ENCODE measurements around the gene AUH.

AUH gene

GRCh38 chr9:91243029-91243428, 118.7 kb downstream of the AUH start:
- Histone ChIP-seq H3K9ac (ENCODE audit: low read depth in 1 of 2, low read length in 2 of 2) (no peak overlapping the region), H3K4me1 (ENCODE audit: control insufficient read depth in 2 of 2, insufficient read depth in 2 of 2, low read length in 2 of 2) (no peaks in the 10 kb centered on the region), H3K36me3 (ENCODE audit: control insufficient read depth in 2 of 2, insufficient read depth in 2 of 2, low read length in 2 of 2) (no peaks in the 10 kb centered on the region), H3K9me3 (ENCODE audit: control insufficient read depth in 2 of 2, low read length in 2 of 2) (no peaks in the 10 kb centered on the region), H3K4me3 (ENCODE audit: low read length in 2 of 2) (no peak overlapping the region), H3K27ac (ENCODE audit: low read depth in 2 of 2, low read length in 2 of 2) (no peak overlapping the region), H3K27me3 (ENCODE audit: control insufficient read depth in 2 of 2, insufficient read depth in 2 of 2, low read length in 2 of 2) (no peaks in the 10 kb centered on the region)

- Histone ChIP-seq H3K4me1 (ENCODE audit: control insufficient read depth in 2 of 2, insufficient read depth in 2 of 2, low read length in 2 of 2) (no peaks in the 10 kb centered on the region), H3K9ac (ENCODE audit: low read depth in 1 of 2, low read length in 2 of 2) (no peak overlapping the region), H3K27ac (ENCODE audit: low read depth in 2 of 2, low read length in 2 of 2) (no peak overlapping the region), H3K36me3 (ENCODE audit: control insufficient read depth in 2 of 2, insufficient read depth in 2 of 2, low read length in 2 of 2) (no peaks in the 10 kb centered on the region), H3K27me3 (ENCODE audit: control insufficient read depth in 2 of 2, insufficient read depth in 2 of 2, low read length in 2 of 2) (no peaks in the 10 kb centered on the region), H3K9me3 (ENCODE audit: control insufficient read depth in 2 of 2, low read length in 2 of 2) (no peaks in the 10 kb centered on the region), H3K4me3 (ENCODE audit: low read length in 2 of 2) (no peak overlapping the region)
Measured at GRCh38 chr9:91241909-91242308, 119.8 kb downstream of the AUH start.

GRCh38 chr9:91240596-91241165, 121.0 kb downstream of the AUH start:
- no peaks in the 10 kb centered on the region for H3K27me3 ChIP-seq (ENCODE audit: control insufficient read depth in 2 of 2, insufficient read depth in 2 of 2, low read length in 2 of 2)
- no peak overlapping the region for H3K4me3 ChIP-seq (ENCODE audit: low read length in 2 of 2)
- H3K9me3 ChIP-seq (ENCODE audit: control insufficient read depth in 2 of 2, low read length in 2 of 2), result no peaks in the 10 kb centered on the region
- no peaks in the 10 kb centered on the region for H3K36me3 ChIP-seq (ENCODE audit: control insufficient read depth in 2 of 2, insufficient read depth in 2 of 2, low read length in 2 of 2)
- H3K27ac ChIP-seq (ENCODE audit: low read depth in 2 of 2, low read length in 2 of 2), result no peak overlapping the region
- no peak overlapping the region for H3K9ac ChIP-seq (ENCODE audit: low read depth in 1 of 2, low read length in 2 of 2)
- no peaks in the 10 kb centered on the region for H3K4me1 ChIP-seq (ENCODE audit: control insufficient read depth in 2 of 2, insufficient read depth in 2 of 2, low read length in 2 of 2)

GRCh38 chr9:91239367-91240111, 122.2 kb downstream of the AUH start:
- Histone ChIP-seq H3K4me3 (ENCODE audit: low read length in 2 of 2) (no peak overlapping the region), H3K9me3 (ENCODE audit: control insufficient read depth in 2 of 2, low read length in 2 of 2) (no peaks in the 10 kb centered on the region), H3K27ac (ENCODE audit: low read depth in 2 of 2, low read length in 2 of 2) (no peak overlapping the region)

GRCh38 chr9:91234523-91234922, 127.2 kb downstream of the AUH start:
- Histone ChIP-seq H3K4me3 (ENCODE audit: low read length in 2 of 2) (no peak overlapping the region), H3K27ac (ENCODE audit: low read depth in 2 of 2, low read length in 2 of 2) (no peak overlapping the region), H3K36me3 (ENCODE audit: control insufficient read depth in 2 of 2, insufficient read depth in 2 of 2, low read length in 2 of 2) (no peaks in the 10 kb centered on the region), H3K27me3 (ENCODE audit: control insufficient read depth in 2 of 2, insufficient read depth in 2 of 2, low read length in 2 of 2) (no peaks in the 10 kb centered on the region), H3K9me3 (ENCODE audit: control insufficient read depth in 2 of 2, low read length in 2 of 2) (no peaks in the 10 kb centered on the region), H3K9ac (ENCODE audit: low read depth in 1 of 2, low read length in 2 of 2) (no peak overlapping the region), H3K4me1 (ENCODE audit: control insufficient read depth in 2 of 2, insufficient read depth in 2 of 2, low read length in 2 of 2) (no peaks in the 10 kb centered on the region)

More at GRCh38 chr9:91239367-91240111, 122.2 kb downstream of the AUH start:
- Histone ChIP-seq H3K27me3 (ENCODE audit: control insufficient read depth in 2 of 2, insufficient read depth in 2 of 2, low read length in 2 of 2) (no peaks in the 10 kb centered on the region), H3K9ac (ENCODE audit: low read depth in 1 of 2, low read length in 2 of 2) (no peak overlapping the region), H3K36me3 (ENCODE audit: control insufficient read depth in 2 of 2, insufficient read depth in 2 of 2, low read length in 2 of 2) (no peaks in the 10 kb centered on the region), H3K4me1 (ENCODE audit: control insufficient read depth in 2 of 2, insufficient read depth in 2 of 2, low read length in 2 of 2) (no peaks in the 10 kb centered on the region)

- Histone ChIP-seq H3K36me3 (ENCODE audit: control insufficient read depth in 2 of 2, insufficient read depth in 2 of 2, low read length in 2 of 2) (no peaks in the 10 kb centered on the region), H3K4me3 (ENCODE audit: low read length in 2 of 2) (no peak overlapping the region), H3K27me3 (ENCODE audit: control insufficient read depth in 2 of 2, insufficient read depth in 2 of 2, low read length in 2 of 2) (no peaks in the 10 kb centered on the region), H3K27ac (ENCODE audit: low read depth in 2 of 2, low read length in 2 of 2) (no peak overlapping the region), H3K9me3 (ENCODE audit: control insufficient read depth in 2 of 2, low read length in 2 of 2) (no peaks in the 10 kb centered on the region), H3K9ac (ENCODE audit: low read depth in 1 of 2, low read length in 2 of 2) (no peak overlapping the region), H3K4me1 (ENCODE audit: control insufficient read depth in 2 of 2, insufficient read depth in 2 of 2, low read length in 2 of 2) (no peaks in the 10 kb centered on the region)
Measured at GRCh38 chr9:91231619-91232018, 130.1 kb downstream of the AUH start.

- Histone ChIP-seq H3K27me3 (ENCODE audit: control insufficient read depth in 2 of 2, insufficient read depth in 2 of 2, low read length in 2 of 2) (no peaks in the 10 kb centered on the region), H3K27ac (ENCODE audit: low read depth in 2 of 2, low read length in 2 of 2) (no peak overlapping the region), H3K36me3 (ENCODE audit: control insufficient read depth in 2 of 2, insufficient read depth in 2 of 2, low read length in 2 of 2) (peaks cover 6 to 12% of the 10 kb centered on the region in 2 donors), H3K9ac (ENCODE audit: low read depth in 1 of 2, low read length in 2 of 2) (no peak overlapping the region), H3K4me1 (ENCODE audit: control insufficient read depth in 2 of 2, insufficient read depth in 2 of 2, low read length in 2 of 2) (no peaks in the 10 kb centered on the region), H3K9me3 (ENCODE audit: control insufficient read depth in 2 of 2, low read length in 2 of 2) (no peaks in the 10 kb centered on the region), H3K4me3 (ENCODE audit: low read length in 2 of 2) (no peak overlapping the region)
Measured at GRCh38 chr9:91223000-91223399, 138.7 kb downstream of the AUH start.

- H3K9me3 ChIP-seq (ENCODE audit: control insufficient read depth in 2 of 2, low read length in 2 of 2), result no peaks in the 10 kb centered on the region
- no peak overlapping the region for H3K4me3 ChIP-seq (ENCODE audit: low read length in 2 of 2)
- no peaks in the 10 kb centered on the region for H3K27me3 ChIP-seq (ENCODE audit: control insufficient read depth in 2 of 2, insufficient read depth in 2 of 2, low read length in 2 of 2)
- peaks cover 9 to 12% of the 10 kb centered on the region in 2 donors for H3K36me3 ChIP-seq (ENCODE audit: control insufficient read depth in 2 of 2, insufficient read depth in 2 of 2, low read length in 2 of 2)
- no peak overlapping the region for H3K9ac ChIP-seq (ENCODE audit: low read depth in 1 of 2, low read length in 2 of 2)
- no peak overlapping the region for H3K27ac ChIP-seq (ENCODE audit: low read depth in 2 of 2, low read length in 2 of 2)
- H3K4me1 ChIP-seq (ENCODE audit: control insufficient read depth in 2 of 2, insufficient read depth in 2 of 2, low read length in 2 of 2), result no peaks in the 10 kb centered on the region
Measured at GRCh38 chr9:91222457-91222856, 139.3 kb downstream of the AUH start.

GRCh38 chr9:91221332-91221731, 140.4 kb downstream of the AUH start:
- H3K27me3 ChIP-seq (ENCODE audit: control insufficient read depth in 2 of 2, insufficient read depth in 2 of 2, low read length in 2 of 2), result no peaks in the 10 kb centered on the region
- H3K9me3 ChIP-seq (ENCODE audit: control insufficient read depth in 2 of 2, low read length in 2 of 2), result no peaks in the 10 kb centered on the region
- no peaks in the 10 kb centered on the region for H3K4me1 ChIP-seq (ENCODE audit: control insufficient read depth in 2 of 2, insufficient read depth in 2 of 2, low read length in 2 of 2)
- H3K27ac ChIP-seq (ENCODE audit: low read depth in 2 of 2, low read length in 2 of 2), result no peak overlapping the region
- H3K36me3 ChIP-seq (ENCODE audit: control insufficient read depth in 2 of 2, insufficient read depth in 2 of 2, low read length in 2 of 2), result peaks cover 11 to 12% of the 10 kb centered on the region in 2 donors
- no peak overlapping the region for H3K4me3 ChIP-seq (ENCODE audit: low read length in 2 of 2)
- H3K9ac ChIP-seq (ENCODE audit: low read depth in 1 of 2, low read length in 2 of 2), result no peak overlapping the region

- no peak overlapping the region for H3K27ac ChIP-seq (ENCODE audit: low read depth in 2 of 2, low read length in 2 of 2)
- no peaks in the 10 kb centered on the region for H3K4me1 ChIP-seq (ENCODE audit: control insufficient read depth in 2 of 2, insufficient read depth in 2 of 2, low read length in 2 of 2)
- no peaks in the 10 kb centered on the region for H3K9me3 ChIP-seq (ENCODE audit: control insufficient read depth in 2 of 2, low read length in 2 of 2)
- H3K27me3 ChIP-seq (ENCODE audit: control insufficient read depth in 2 of 2, insufficient read depth in 2 of 2, low read length in 2 of 2), result no peaks in the 10 kb centered on the region
- H3K9ac ChIP-seq (ENCODE audit: low read depth in 1 of 2, low read length in 2 of 2), result no peak overlapping the region
- H3K4me3 ChIP-seq (ENCODE audit: low read length in 2 of 2), result no peak overlapping the region
- H3K36me3 ChIP-seq (ENCODE audit: control insufficient read depth in 2 of 2, insufficient read depth in 2 of 2, low read length in 2 of 2), result peaks cover 11 to 12% of the 10 kb centered on the region in 2 donors
Measured at GRCh38 chr9:91220491-91221135, 141.1 kb downstream of the AUH start.
